Nephron (organoid): ENCODE data around the gene EPHA8.
A peak's percentile ranks its signal among the peaks of the same experiment; 100 is the strongest.

Experiments
- H3K27ac Mint-ChIP-seq, 3 experiments: 2 replicates each; pipeline ENCODE4 v1.8.0; 2020; ENCODE audit warnings: mixed read lengths in 3 of 3, mild to moderate bottlenecking in 2 of 3, moderate library complexity in 1 of 3
- H3K27me3 Mint-ChIP-seq: 2 replicates; pipeline ENCODE4 v1.8.0; 2021; ENCODE audit warnings: low read depth, mild to moderate bottlenecking, moderate library complexity, mixed read lengths
- H3K36me3 Mint-ChIP-seq: 2 replicates; pipeline ENCODE4 v1.8.0; 2020; ENCODE audit warnings: low read depth, mixed read lengths
- H3K4me1 Mint-ChIP-seq: 2 replicates; pipeline ENCODE4 v1.8.0; 2020; ENCODE audit warnings: mixed read lengths
- H3K4me3 Mint-ChIP-seq, 3 experiments: 2 replicates each; pipeline ENCODE4 v1.8.0; 2020; ENCODE audit warnings: mild to moderate bottlenecking in 3 of 3, mixed read lengths in 3 of 3, moderate library complexity in 2 of 3
- H3K9me3 Mint-ChIP-seq: 2 replicates; pipeline ENCODE4 v1.8.0; 2020; ENCODE audit warnings: mixed read lengths
- CTCF ChIP-seq, 3 experiments: fragments of 200-600 bp; sonication (generic); IDR thresholded peaks; one replicate each; pipeline ENCODE4 v1.5.0; 2021; ENCODE audit warnings: antibody characterized with exemption in 3 of 3; ENCODE audit not compliant: unreplicated experiment in 3 of 3

Gene EPHA8

GRCh38 chr1:22530715-22531114 is 32.6 kb upstream of the EPHA8 start:
- H3K27me3 Mint-ChIP-seq: peaks cover 10% of the 10 kb centered on the region
- H3K4me1 Mint-ChIP-seq: peaks cover 68% of the 10 kb centered on the region
- no peak overlapping the region for H3K4me3 Mint-ChIP-seq
- H3K27ac Mint-ChIP-seq: peak overlapping the region; percentile 52 to 93 (median 88)
- peaks cover 15% of the 10 kb centered on the region for H3K36me3 Mint-ChIP-seq
- TF ChIP-seq CTCF (IDR thresholded peaks at IDR 0.05; ENCODE audit: unreplicated experiment in 3 of 3): no peak
- H3K9me3 Mint-ChIP-seq: no peaks in the 10 kb centered on the region

GRCh38 chr1:22531251-22531650 is 32.0 kb upstream of the EPHA8 start:
- H3K4me3 Mint-ChIP-seq: peak overlapping the region in 1 of 3 experiments; percentile 48
- H3K4me1 Mint-ChIP-seq: peaks cover 73% of the 10 kb centered on the region
- peaks cover 11% of the 10 kb centered on the region for H3K27me3 Mint-ChIP-seq
- H3K27ac Mint-ChIP-seq: peak overlapping the region; percentile 51 to 93 (median 88)
- H3K9me3 Mint-ChIP-seq: no peaks in the 10 kb centered on the region
- no peak for TF ChIP-seq CTCF (IDR thresholded peaks at IDR 0.05; ENCODE audit: unreplicated experiment in 3 of 3)
- H3K36me3 Mint-ChIP-seq: peaks cover 15% of the 10 kb centered on the region

- H3K4me3 Mint-ChIP-seq: peak overlapping the region in 1 of 3 experiments; percentile 19
- peaks cover 20% of the 10 kb centered on the region for H3K27me3 Mint-ChIP-seq
- peaks cover 63% of the 10 kb centered on the region for H3K4me1 Mint-ChIP-seq
- H3K27ac Mint-ChIP-seq: peak overlapping the region; percentile 26 to 93 (median 48)
- H3K9me3 Mint-ChIP-seq: no peaks in the 10 kb centered on the region
- TF ChIP-seq CTCF (IDR thresholded peaks at IDR 0.05; ENCODE audit: unreplicated experiment in 3 of 3): no peak
- H3K36me3 Mint-ChIP-seq: peaks cover 4% of the 10 kb centered on the region
These were observed 29.9 kb upstream of the EPHA8 start for GRCh38 chr1:22533244-22533895.

- Mint-ChIP-seq H3K27ac (no peak overlapping the region), H3K4me1 (peaks cover 53% of the 10 kb centered on the region), H3K9me3 (no peaks in the 10 kb centered on the region), H3K36me3 (peaks cover 4% of the 10 kb centered on the region), H3K27me3 (peaks cover 14% of the 10 kb centered on the region), H3K4me3 (no peak overlapping the region)
- no peak for TF ChIP-seq CTCF (IDR thresholded peaks at IDR 0.05; ENCODE audit: unreplicated experiment in 3 of 3)
These were observed 28.3 kb upstream of the EPHA8 start for GRCh38 chr1:22534951-22535350.

GRCh38 chr1:22535399-22535798 is 27.9 kb upstream of the EPHA8 start:
- H3K4me3 Mint-ChIP-seq: no peak overlapping the region
- peaks cover 48% of the 10 kb centered on the region for H3K4me1 Mint-ChIP-seq
- H3K36me3 Mint-ChIP-seq: peaks cover 4% of the 10 kb centered on the region
- TF ChIP-seq CTCF (IDR thresholded peaks at IDR 0.05; ENCODE audit: unreplicated experiment in 3 of 3): no peak
- H3K27me3 Mint-ChIP-seq: peaks cover 17% of the 10 kb centered on the region
- no peak overlapping the region for H3K27ac Mint-ChIP-seq
- no peaks in the 10 kb centered on the region for H3K9me3 Mint-ChIP-seq

GRCh38 chr1:22536506-22536905 is 26.8 kb upstream of the EPHA8 start:
- peaks cover 37% of the 10 kb centered on the region for H3K4me1 Mint-ChIP-seq

More at GRCh38 chr1:22536506-22536905, 26.8 kb upstream of the EPHA8 start:
- TF ChIP-seq CTCF (IDR thresholded peaks at IDR 0.05; ENCODE audit: unreplicated experiment in 3 of 3): no peak
- no peaks in the 10 kb centered on the region for H3K9me3 Mint-ChIP-seq
- peaks cover 4% of the 10 kb centered on the region for H3K36me3 Mint-ChIP-seq
- no peak overlapping the region for H3K4me3 Mint-ChIP-seq
- H3K27me3 Mint-ChIP-seq: peaks cover 22% of the 10 kb centered on the region
- H3K27ac Mint-ChIP-seq: no peak overlapping the region
